Measurements from ENCODE around the gene DGUOK. TPM values are rescaled to one million over a fixed set of nuclear protein-coding genes. Genes with fewer than 3 reads are reported as not detected.

DGUOK gene
- total and polyA plus RNA-seq, 2 donors (not counting 1 experiment from before 2014, with no cell fraction given) = 54.3 to 93.7 TPM

DNA sequence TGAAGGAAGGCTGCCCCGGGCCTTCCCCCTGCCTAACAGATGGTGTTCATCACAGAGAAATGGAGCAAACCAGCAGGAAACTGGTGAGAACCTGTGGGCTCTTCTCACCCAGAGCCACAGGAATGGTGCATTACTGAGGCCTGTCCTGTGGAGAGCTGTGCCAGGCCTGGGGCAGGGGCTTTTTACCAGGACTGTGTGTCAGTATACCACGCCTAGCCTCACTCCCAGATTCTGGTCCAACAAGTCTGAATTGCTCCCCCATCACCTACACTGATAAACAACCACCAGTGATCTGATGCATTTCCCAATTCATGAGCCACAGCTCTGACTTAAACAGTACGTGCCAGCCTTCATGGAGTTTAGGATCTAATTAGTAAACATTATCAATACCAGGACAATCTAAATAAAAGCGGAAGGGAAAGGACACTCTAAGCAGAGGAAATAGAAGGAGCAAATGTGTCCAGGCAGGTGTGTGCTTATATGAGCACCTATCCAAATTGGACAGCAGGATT, 8.9 kb upstream of the DGUOK start:
- Histone ChIP-seq H3K27ac (ENCODE audit: insufficient read depth, low read length) (no peak overlapping the region), H3K9me3 (ENCODE audit: control insufficient read depth, insufficient read depth, low read depth, low read length) (no peaks in the 10 kb centered on the region), H3K27me3 (ENCODE audit: control insufficient read depth, insufficient read depth, low read length) (no peaks in the 10 kb centered on the region), H3K36me3 (ENCODE audit: control insufficient read depth, insufficient read depth, low read length) (peaks cover 7% of the 10 kb centered on the region), H3K4me2 (ENCODE audit: extremely low read depth, insufficient read depth, low read length) (no peak overlapping the region), H3K9ac (ENCODE audit: insufficient read depth, low read length) (no peak overlapping the region), H3K79me2 (ENCODE audit: control insufficient read depth, insufficient read depth, low read length) (no peaks in the 10 kb centered on the region), H2AFZ (ENCODE audit: low read length) (no peak overlapping the region), H4K20me1 (ENCODE audit: control insufficient read depth, extremely low read depth, insufficient read depth, low read length) (no peaks in the 10 kb centered on the region), H3K4me1 (ENCODE audit: control insufficient read depth, extremely low read depth, insufficient read depth, low read length) (no peaks in the 10 kb centered on the region), H3K4me3 (replicated peaks in 1 of 4; ENCODE audit: control extremely low read depth in 1 of 4, insufficient read depth in 1 of 4, low read depth in 3 of 4, low read length in 4 of 4) (no peak overlapping the region)
- TF ChIP-seq EZH2 (IDR thresholded peaks at IDR 0.05; ENCODE audit: low read length, missing control alignments) = no peak
- TF ChIP-seq, protein P1, sequence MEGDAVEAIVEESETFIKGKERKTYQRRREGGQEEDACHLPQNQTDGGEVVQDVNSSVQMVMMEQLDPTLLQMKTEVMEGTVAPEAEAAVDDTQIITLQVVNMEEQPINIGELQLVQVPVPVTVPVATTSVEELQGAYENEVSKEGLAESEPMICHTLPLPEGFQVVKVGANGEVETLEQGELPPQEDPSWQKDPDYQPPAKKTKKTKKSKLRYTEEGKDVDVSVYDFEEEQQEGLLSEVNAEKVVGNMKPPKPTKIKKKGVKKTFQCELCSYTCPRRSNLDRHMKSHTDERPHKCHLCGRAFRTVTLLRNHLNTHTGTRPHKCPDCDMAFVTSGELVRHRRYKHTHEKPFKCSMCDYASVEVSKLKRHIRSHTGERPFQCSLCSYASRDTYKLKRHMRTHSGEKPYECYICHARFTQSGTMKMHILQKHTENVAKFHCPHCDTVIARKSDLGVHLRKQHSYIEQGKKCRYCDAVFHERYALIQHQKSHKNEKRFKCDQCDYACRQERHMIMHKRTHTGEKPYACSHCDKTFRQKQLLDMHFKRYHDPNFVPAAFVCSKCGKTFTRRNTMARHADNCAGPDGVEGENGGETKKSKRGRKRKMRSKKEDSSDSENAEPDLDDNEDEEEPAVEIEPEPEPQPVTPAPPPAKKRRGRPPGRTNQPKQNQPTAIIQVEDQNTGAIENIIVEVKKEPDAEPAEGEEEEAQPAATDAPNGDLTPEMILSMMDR (conservative IDR thresholded peaks at IDR 0.05 in 1 of 2, IDR thresholded peaks at IDR 0.05 in 1 of 2; ENCODE audit: low read depth in 1 of 2, low read length in 2 of 2) = no peak
- no peak for DNase-seq (ENCODE audit: low read depth in 2 of 2)

DNA sequence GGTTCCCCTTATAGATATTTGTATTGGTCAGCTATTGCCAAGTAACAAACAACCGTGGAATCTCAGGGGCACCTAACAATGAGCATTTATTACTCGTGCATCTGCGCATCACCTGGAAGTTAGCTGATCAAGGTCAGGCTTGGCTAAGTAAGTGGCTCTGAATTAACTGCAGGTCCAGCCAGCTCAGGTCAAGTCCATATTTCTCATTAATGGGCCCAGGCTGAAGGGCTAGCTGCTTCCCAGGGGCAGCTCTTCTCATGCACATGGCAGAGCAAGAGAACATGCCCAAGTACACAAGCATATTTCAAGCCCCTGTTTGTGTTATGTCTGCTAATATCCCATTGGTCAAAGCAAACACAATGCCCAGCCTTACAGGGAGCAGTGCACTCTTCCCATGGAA, 7.8 kb upstream of the DGUOK start:
- DNase-seq (ENCODE audit: low read depth in 2 of 2) = no peak
- Histone ChIP-seq H3K4me1 (ENCODE audit: control insufficient read depth, extremely low read depth, insufficient read depth, low read length) (no peaks in the 10 kb centered on the region), H3K4me3 (replicated peaks in 1 of 4; ENCODE audit: control extremely low read depth in 1 of 4, insufficient read depth in 1 of 4, low read depth in 3 of 4, low read length in 4 of 4) (no peak overlapping the region), H3K4me2 (ENCODE audit: extremely low read depth, insufficient read depth, low read length) (no peak overlapping the region), H3K9me3 (ENCODE audit: control insufficient read depth, insufficient read depth, low read depth, low read length) (no peaks in the 10 kb centered on the region), H3K27ac (ENCODE audit: insufficient read depth, low read length) (no peak overlapping the region), H3K79me2 (ENCODE audit: control insufficient read depth, insufficient read depth, low read length) (no peaks in the 10 kb centered on the region), H3K9ac (ENCODE audit: insufficient read depth, low read length) (no peak overlapping the region), H2AFZ (ENCODE audit: low read length) (no peak overlapping the region), H4K20me1 (ENCODE audit: control insufficient read depth, extremely low read depth, insufficient read depth, low read length) (no peaks in the 10 kb centered on the region), H3K36me3 (ENCODE audit: control insufficient read depth, insufficient read depth, low read length) (peaks cover 5% of the 10 kb centered on the region), H3K27me3 (ENCODE audit: control insufficient read depth, insufficient read depth, low read length) (no peaks in the 10 kb centered on the region)
- TF ChIP-seq, protein P1 (conservative IDR thresholded peaks at IDR 0.05 in 1 of 2, IDR thresholded peaks at IDR 0.05 in 1 of 2; ENCODE audit: low read depth in 1 of 2, low read length in 2 of 2) = no peak
- TF ChIP-seq EZH2 (IDR thresholded peaks at IDR 0.05; ENCODE audit: low read length, missing control alignments) = no peak

GRCh38 chr2:73919596-73920228, 7.0 kb upstream of the DGUOK start:
- H2AFZ ChIP-seq (ENCODE audit: low read length) = no peak overlapping the region
- no peaks in the 10 kb centered on the region for H3K27me3 ChIP-seq (ENCODE audit: control insufficient read depth, insufficient read depth, low read length)
- no peaks in the 10 kb centered on the region for H4K20me1 ChIP-seq (ENCODE audit: control insufficient read depth, extremely low read depth, insufficient read depth, low read length)
- peaks cover 2% of the 10 kb centered on the region for H3K36me3 ChIP-seq (ENCODE audit: control insufficient read depth, insufficient read depth, low read length)
- H3K4me3 ChIP-seq (replicated peaks in 1 of 4; ENCODE audit: control extremely low read depth in 1 of 4, insufficient read depth in 1 of 4, low read depth in 3 of 4, low read length in 4 of 4) = no peak overlapping the region
- DNase-seq (ENCODE audit: low read depth in 2 of 2) = no peak
- H3K4me2 ChIP-seq (ENCODE audit: extremely low read depth, insufficient read depth, low read length) = no peak overlapping the region
- no peak overlapping the region for H3K27ac ChIP-seq (ENCODE audit: insufficient read depth, low read length)
- H3K4me1 ChIP-seq (ENCODE audit: control insufficient read depth, extremely low read depth, insufficient read depth, low read length) = no peaks in the 10 kb centered on the region
- H3K79me2 ChIP-seq (ENCODE audit: control insufficient read depth, insufficient read depth, low read length) = no peaks in the 10 kb centered on the region
- H3K9ac ChIP-seq (ENCODE audit: insufficient read depth, low read length) = no peak overlapping the region
- H3K9me3 ChIP-seq (ENCODE audit: control insufficient read depth, insufficient read depth, low read depth, low read length) = no peaks in the 10 kb centered on the region
- TF ChIP-seq, protein P1 (conservative IDR thresholded peaks at IDR 0.05 in 1 of 2, IDR thresholded peaks at IDR 0.05 in 1 of 2; ENCODE audit: low read depth in 1 of 2, low read length in 2 of 2) = no peak
- TF ChIP-seq EZH2 (IDR thresholded peaks at IDR 0.05; ENCODE audit: low read length, missing control alignments) = no peak

Data from fibroblast of lung (primary cell).